ENCODE measurements around the gene CDH4.

Gene CDH4

DNA sequence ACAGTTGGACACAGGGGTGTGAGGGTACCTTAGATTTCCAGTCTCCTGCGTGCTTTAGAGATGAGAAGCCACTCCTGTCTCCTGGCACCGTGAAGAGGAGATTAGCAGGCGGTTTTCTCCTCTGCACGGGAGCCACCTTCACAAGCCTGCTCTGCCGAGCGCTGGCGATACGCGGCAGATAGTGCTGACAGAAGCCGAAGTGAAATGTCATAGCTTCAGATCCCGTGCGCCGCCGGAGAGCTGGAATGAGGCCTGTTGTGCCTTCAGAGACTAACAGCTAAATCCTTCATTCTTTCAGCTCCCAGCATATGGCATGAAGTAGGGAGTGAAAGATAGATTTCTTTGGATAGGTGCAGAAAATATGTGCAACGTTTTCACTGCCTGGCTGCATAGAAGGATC, 442.6 kb downstream of the CDH4 start:
- no peak overlapping the region for H3K4me3 ChIP-seq (replicated peaks in 1 of 2; ENCODE audit: low read depth in 2 of 2, low read length in 2 of 2)
- no peak for TF ChIP-seq CTCF (IDR thresholded peaks at IDR 0.05; ENCODE audit: low read depth, low read length)
- no peak for DNase-seq (ENCODE audit: low read depth in 2 of 2)

DNA sequence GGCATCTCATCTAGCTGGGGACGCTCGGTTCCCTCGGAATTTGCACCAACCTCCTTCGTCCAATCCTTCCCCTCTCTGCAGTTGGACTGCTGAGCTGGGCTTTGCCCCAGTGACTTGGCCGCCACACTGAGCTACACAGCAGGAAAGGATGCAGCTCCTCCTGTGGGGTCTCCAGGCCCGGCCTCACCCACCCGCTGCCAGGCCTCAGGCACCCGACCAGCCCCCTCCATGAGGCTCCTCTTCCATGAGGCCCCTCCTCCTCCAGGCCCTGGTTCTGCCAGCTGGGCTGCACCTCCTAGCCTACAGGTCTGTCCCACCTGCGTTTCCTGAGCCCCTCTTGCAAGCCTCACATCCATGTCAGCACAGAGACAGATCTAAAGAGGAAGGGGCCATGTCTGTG, 443.7 kb downstream of the CDH4 start:
- H3K4me3 ChIP-seq (replicated peaks in 1 of 2; ENCODE audit: low read depth in 2 of 2, low read length in 2 of 2), result no peak overlapping the region
- DNase-seq (ENCODE audit: low read depth in 2 of 2), result no peak
- TF ChIP-seq CTCF (IDR thresholded peaks at IDR 0.05; ENCODE audit: low read depth, low read length), result no peak

GRCh38 chr20:61696181-61696735, 444.2 kb downstream of the CDH4 start:
- no peak for TF ChIP-seq CTCF (IDR thresholded peaks at IDR 0.05; ENCODE audit: low read depth, low read length)
- no peak for DNase-seq (ENCODE audit: low read depth in 2 of 2)

GRCh38 chr20:61697666-61698597, 445.9 kb downstream of the CDH4 start:
- DNase-seq (ENCODE audit: low read depth in 2 of 2), result no peak
- TF ChIP-seq CTCF (IDR thresholded peaks at IDR 0.05; ENCODE audit: low read depth, low read length), result no peak
- H3K4me3 ChIP-seq (replicated peaks in 1 of 2; ENCODE audit: low read depth in 2 of 2, low read length in 2 of 2), result no peak overlapping the region

More at GRCh38 chr20:61696181-61696735, 444.2 kb downstream of the CDH4 start:
- no peak overlapping the region for H3K4me3 ChIP-seq (replicated peaks in 1 of 2; ENCODE audit: low read depth in 2 of 2, low read length in 2 of 2)

- no peak for DNase-seq (ENCODE audit: low read depth in 2 of 2)
- no peak overlapping the region for H3K4me3 ChIP-seq (replicated peaks in 1 of 2; ENCODE audit: low read depth in 2 of 2, low read length in 2 of 2)
- no peak for TF ChIP-seq CTCF (IDR thresholded peaks at IDR 0.05; ENCODE audit: low read depth, low read length)
Observed at GRCh38 chr20:61698598-61699494, 446.8 kb downstream of the CDH4 start.

- DNase-seq (ENCODE audit: low read depth in 2 of 2), result no peak
- TF ChIP-seq CTCF (IDR thresholded peaks at IDR 0.05; ENCODE audit: low read depth, low read length), result no peak
- no peak overlapping the region for H3K4me3 ChIP-seq (replicated peaks in 1 of 2; ENCODE audit: low read depth in 2 of 2, low read length in 2 of 2)
Observed at GRCh38 chr20:61699495-61700374, 447.7 kb downstream of the CDH4 start.
